DOHH2 (cell line): Measurements from ENCODE around the gene CENPU.

Experiments used
- H3F3A ChIP-seq: fragments of 200-600 bp; sonication (generic), shearing (Covaris generic); 2 replicates; pipeline ENCODE4 v1.6.0; 2016; ENCODE audit warnings: antibody characterized with exemption, mild to moderate bottlenecking; ENCODE audit not compliant: control insufficient read depth, insufficient read depth
- H3K27ac ChIP-seq: fragments of 200-600 bp; sonication (generic); 2 replicates; pipeline ENCODE4 v1.5.1; 2014; ENCODE audit warnings: low read depth, mild to moderate bottlenecking, low read length, moderate library complexity
- H3K27me3 ChIP-seq: fragments of 200-600 bp; sonication (generic); 2 replicates; pipeline ENCODE4 v1.6.1; 2014; ENCODE audit warnings: mild to moderate bottlenecking, low read length, mixed read lengths; ENCODE audit not compliant: control insufficient read depth
- H3K36me3 ChIP-seq: fragments of 200-600 bp; sonication (generic); 2 replicates; pipeline ENCODE4 v1.6.1; 2014; ENCODE audit warnings: mild to moderate bottlenecking, low read length, moderate library complexity, mixed read lengths; ENCODE audit not compliant: control insufficient read depth
- H3K4me1 ChIP-seq: fragments of 200-600 bp; sonication (generic); 2 replicates; pipeline ENCODE4 v1.6.1; 2014; ENCODE audit warnings: mild to moderate bottlenecking, low read length, mixed read lengths; ENCODE audit not compliant: control insufficient read depth
- H3K4me2 ChIP-seq: fragments of 200-600 bp; sonication (generic); 2 replicates; pipeline ENCODE4 v1.6.0; 2014; ENCODE audit warnings: mild to moderate bottlenecking, low read length, moderate library complexity
- H3K4me3 ChIP-seq: fragments of 200-600 bp; sonication (generic); 2 replicates; pipeline ENCODE4 v1.5.1; 2014; ENCODE audit warnings: mild to moderate bottlenecking, low read length, mixed read lengths
- H3K79me2 ChIP-seq: fragments of 200-600 bp; sonication (generic); 2 replicates; pipeline ENCODE4 v1.6.1; 2014; ENCODE audit warnings: mild to moderate bottlenecking, low read length, mixed read lengths; ENCODE audit not compliant: control insufficient read depth
- H3K9me2 ChIP-seq: fragments of 200-600 bp; sonication (generic); replicated peaks from 2 replicates; pipeline ENCODE4 v1.6.1; 2014; ENCODE audit warnings: mild to moderate bottlenecking, low read length, mixed read lengths; ENCODE audit not compliant: control insufficient read depth
- H3K9me3 ChIP-seq: fragments of 200-600 bp; sonication (generic); 2 replicates; pipeline ENCODE4 v1.6.1; 2014; ENCODE audit warnings: antibody characterized with exemption, low read length, mixed read lengths; ENCODE audit not compliant: control insufficient read depth, insufficient read depth
- H4K20me1 ChIP-seq: fragments of 200-600 bp; sonication (generic); 2 replicates; pipeline ENCODE4 v1.6.0; 2014; ENCODE audit warnings: low read depth, mild to moderate bottlenecking, antibody characterized with exemption, low read length, moderate library complexity; ENCODE audit not compliant: control insufficient read depth, insufficient read depth
- CTCF ChIP-seq: fragments of 200-600 bp; sonication (generic); IDR thresholded peaks from one replicate; pipeline ENCODE4 v1.5.1; 2014; ENCODE audit warnings: antibody characterized with exemption, mild to moderate bottlenecking, low read depth, low read length; ENCODE audit not compliant: poor library complexity, severe bottlenecking
- EZH2phosphoT487 ChIP-seq: fragments of 200-600 bp; sonication (generic); IDR thresholded peaks from 2 replicates; pipeline ENCODE4 v1.6.1; 2017; ENCODE audit warnings: borderline replicate concordance, mild to moderate bottlenecking, antibody characterized with exemption, low read length, moderate library complexity, mixed read lengths

Gene CENPU

GRCh38 chr4:184712322-184712721, 21.6 kb downstream of the CENPU start:
- no peak overlapping the region for H3K4me2 ChIP-seq
- no peak overlapping the region for H3K27ac ChIP-seq
- no peak overlapping the region for H3K4me3 ChIP-seq
- H3F3A ChIP-seq, result peaks cover 5% of the 10 kb centered on the region; the same call in 1 of the 2 replicates
- no peaks in the 10 kb centered on the region for H3K9me3 ChIP-seq
- TF ChIP-seq CTCF (no peak), EZH2phosphoT487 (no peak)
- H3K4me1 ChIP-seq, result peaks cover 12% of the 10 kb centered on the region
- peaks cover 97% of the 10 kb centered on the region for H3K36me3 ChIP-seq
- H4K20me1 ChIP-seq, result no peaks in the 10 kb centered on the region
- H3K79me2 ChIP-seq, result peaks cover 41% of the 10 kb centered on the region
- H3K27me3 ChIP-seq, result no peaks in the 10 kb centered on the region
- no peaks in the 10 kb centered on the region for H3K9me2 ChIP-seq

GRCh38 chr4:184706453-184706852, 27.4 kb downstream of the CENPU start:
- H3K4me2 ChIP-seq, result no peak overlapping the region
- peaks cover 16% of the 10 kb centered on the region for H3K79me2 ChIP-seq
- no peaks in the 10 kb centered on the region for H4K20me1 ChIP-seq
- H3F3A ChIP-seq, result no peaks in the 10 kb centered on the region
- H3K9me2 ChIP-seq, result no peaks in the 10 kb centered on the region
- H3K27ac ChIP-seq, result no peak overlapping the region
- TF ChIP-seq CTCF, result no peak
- no peak for TF ChIP-seq EZH2phosphoT487
- H3K4me1 ChIP-seq, result no peaks in the 10 kb centered on the region
- no peaks in the 10 kb centered on the region for H3K27me3 ChIP-seq
- H3K4me3 ChIP-seq, result no peak overlapping the region
- H3K9me3 ChIP-seq, result no peaks in the 10 kb centered on the region
- peaks cover 94% of the 10 kb centered on the region for H3K36me3 ChIP-seq

GRCh38 chr4:184705692-184706091, 28.2 kb downstream of the CENPU start:
- H3K4me1 ChIP-seq, result no peaks in the 10 kb centered on the region
- no peaks in the 10 kb centered on the region for H4K20me1 ChIP-seq
- no peak overlapping the region for H3K4me3 ChIP-seq
- no peaks in the 10 kb centered on the region for H3K9me3 ChIP-seq
- no peak overlapping the region for H3K4me2 ChIP-seq
- TF ChIP-seq CTCF (no peak), EZH2phosphoT487 (no peak)
- no peaks in the 10 kb centered on the region for H3K27me3 ChIP-seq
- no peaks in the 10 kb centered on the region for H3F3A ChIP-seq
- H3K79me2 ChIP-seq, result peaks cover 16% of the 10 kb centered on the region
- no peak overlapping the region for H3K27ac ChIP-seq
- peaks cover 94% of the 10 kb centered on the region for H3K36me3 ChIP-seq
- H3K9me2 ChIP-seq, result no peaks in the 10 kb centered on the region

GRCh38 chr4:184702114-184702513, 31.8 kb downstream of the CENPU start:
- Histone ChIP-seq H3K9me2 (no peaks in the 10 kb centered on the region), H3K27ac (no peak overlapping the region), H4K20me1 (no peaks in the 10 kb centered on the region), H3K9me3 (no peaks in the 10 kb centered on the region), H3K27me3 (no peaks in the 10 kb centered on the region), H3F3A (no peaks in the 10 kb centered on the region), H3K4me3 (no peak overlapping the region), H3K36me3 (peaks cover 79% of the 10 kb centered on the region), H3K4me2 (no peak overlapping the region), H3K79me2 (peaks cover 13% of the 10 kb centered on the region), H3K4me1 (no peaks in the 10 kb centered on the region)
- TF ChIP-seq CTCF (no peak), EZH2phosphoT487 (no peak)
